Right lobe of liver (tissue), 6 donors: ENCODE data around the gene NLRP9. TPM values are rescaled to one million over a fixed set of nuclear protein-coding genes. Genes with fewer than 3 reads are reported as not detected.

Source experiments
- ATAC-seq, 4 donors: fragments of 200-7000 bp; cut with Tn5 transposase; one replicate each; pipeline ENCODE4 v1.9.1; 2020; ENCODE audit warnings: mild to moderate bottlenecking in 4 of 4, moderate library complexity in 4 of 4
- DNase-seq, 3 donors: peaks; one replicate each; pipeline ENCODE4 v3.0.0-alpha.2; 2020
- H3K27ac ChIP-seq, 3 donors: fragments of 200-600 bp; one replicate each; pipeline ENCODE4 v1.8.0; 2022
- H3K27me3 ChIP-seq, 2 donors: fragments of 200-600 bp; one replicate each; pipeline ENCODE4 v1.8.0; 2022
- H3K36me3 ChIP-seq, 4 donors: fragments of 200-600 bp; sonication (generic) in 1 of 4; one replicate each; pipeline versions ENCODE4 v1.5.1 to v1.8.0; 2017 to 2022; ENCODE audit warnings: control low read depth in 1 of 4
- H3K4me1 ChIP-seq, 4 donors: fragments of 200-600 bp; sonication (generic) in 1 of 4; one replicate each; pipeline versions ENCODE4 v1.5.1 to v1.8.0; 2017 to 2022; ENCODE audit warnings: control low read depth in 1 of 4
- H3K4me3 ChIP-seq, 3 donors: fragments of 200-600 bp; one replicate each; pipeline ENCODE4 v1.8.0; 2022
- H3K9me3 ChIP-seq, 4 donors: fragments of 200-600 bp; sonication (generic) in 1 of 4; one replicate each; pipeline versions ENCODE4 v1.5.1 to v1.8.0; 2017 to 2022; ENCODE audit warnings: control low read depth in 1 of 4
- POLR2A ChIP-seq: fragments of 450-650 bp; IDR thresholded peaks from one replicate; pipeline ENCODE4 v1.6.1; 2017; ENCODE audit warnings: antibody characterized with exemption, mild to moderate bottlenecking
- WGBS: methylation state at CpG from one replicate; pipeline ENCODE4 v1.1.6; 2018; ENCODE audit warnings: low coverage, low lambda C conversion rate; ENCODE audit not compliant: insufficient coverage; ENCODE audit errors: missing lambda C conversion rate; 5-methylcytosine and 5-hydroxymethylcytosine counted together
- intact Hi-C, 2 donors: fragments of 100-400 bp; cut with DNase I; formaldehyde crosslinking; loops; one replicate each; pipeline versions ENCODE4 v1.11.2 to v1.14.1; 2022
- total RNA-seq, 6 experiments: library from RNA; depleted of rRNA in 2 of 6; stranded (reverse); fragments of >200 nt in 2 of 6; fragmentation: NEBNext Ultra II Directional in 3 of 6; extraction: Animal tissue kit (Norgen Biotek cat#: 25700) in 3 of 6; gene quantifications; one replicate each; pipeline versions ENCODE4 v1.1.0 to v1.2.4, GENCODE V29; 2016 to 2023
- TF ChIP-seq, protein P1 (sequence below), 4 donors: fragments of 200-600 bp in 3 of 4; fragments of 450-650 bp in 1 of 4; IDR thresholded peaks; one replicate each; pipeline versions ENCODE4 v1.5.1 to v1.8.0; 2016 to 2022; ENCODE audit warnings: antibody characterized with exemption in 4 of 4, mild to moderate bottlenecking in 2 of 4
- donor health status: DM: no; HTN: yes; CAD: no.
- donor health status: DM: no; HTN: no; CAD: no.
- donor health status: DM: no; HTN: no; CAD: no.
- donor health status: DM: no; HTN: yes; CAD: no.
- donor health status: DM: no; HTN: yes; CAD: no.

Gene NLRP9
- total RNA-seq, 6 experiments from 2014 or later = not detected

DNA sequence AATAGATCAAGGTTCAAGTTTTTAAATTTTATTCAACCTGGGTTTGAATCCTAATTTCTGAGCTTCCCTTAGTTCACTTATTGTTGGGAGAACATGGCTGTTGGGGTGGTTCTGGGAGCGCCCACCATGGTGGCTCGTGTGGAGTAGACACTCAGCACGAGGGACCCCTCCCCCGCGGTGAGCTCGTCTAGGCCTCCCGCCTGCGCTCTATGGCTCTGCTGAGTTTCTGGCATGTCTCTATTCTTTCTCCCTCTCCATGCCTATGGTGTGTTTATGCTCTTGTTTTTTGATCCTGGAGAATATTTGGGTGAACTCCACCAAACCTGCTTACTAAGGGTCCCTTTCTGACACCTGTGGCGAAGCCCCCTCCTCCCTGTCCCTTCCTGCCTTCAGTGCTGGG lies 64.7 kb downstream of the NLRP9 start:
- Histone ChIP-seq H3K27me3 (no peaks in the 10 kb centered on the region), H3K9me3 (no peaks in the 10 kb centered on the region), H3K36me3 (peaks cover 10 to 35% (median 17%) of the 10 kb centered on the region in 4 donors), H3K4me3 (no peak overlapping the region), H3K27ac (no peak overlapping the region), H3K4me1 (peaks cover 0 to 32% (median 22%) of the 10 kb centered on the region in 4 donors)
- DNase-seq (no peak), ATAC-seq (no peak)
- WGBS = 0% methylated on average over 1 of the region's 9 CpGs
- TF ChIP-seq POLR2A = no peak
- TF ChIP-seq, protein P1, sequence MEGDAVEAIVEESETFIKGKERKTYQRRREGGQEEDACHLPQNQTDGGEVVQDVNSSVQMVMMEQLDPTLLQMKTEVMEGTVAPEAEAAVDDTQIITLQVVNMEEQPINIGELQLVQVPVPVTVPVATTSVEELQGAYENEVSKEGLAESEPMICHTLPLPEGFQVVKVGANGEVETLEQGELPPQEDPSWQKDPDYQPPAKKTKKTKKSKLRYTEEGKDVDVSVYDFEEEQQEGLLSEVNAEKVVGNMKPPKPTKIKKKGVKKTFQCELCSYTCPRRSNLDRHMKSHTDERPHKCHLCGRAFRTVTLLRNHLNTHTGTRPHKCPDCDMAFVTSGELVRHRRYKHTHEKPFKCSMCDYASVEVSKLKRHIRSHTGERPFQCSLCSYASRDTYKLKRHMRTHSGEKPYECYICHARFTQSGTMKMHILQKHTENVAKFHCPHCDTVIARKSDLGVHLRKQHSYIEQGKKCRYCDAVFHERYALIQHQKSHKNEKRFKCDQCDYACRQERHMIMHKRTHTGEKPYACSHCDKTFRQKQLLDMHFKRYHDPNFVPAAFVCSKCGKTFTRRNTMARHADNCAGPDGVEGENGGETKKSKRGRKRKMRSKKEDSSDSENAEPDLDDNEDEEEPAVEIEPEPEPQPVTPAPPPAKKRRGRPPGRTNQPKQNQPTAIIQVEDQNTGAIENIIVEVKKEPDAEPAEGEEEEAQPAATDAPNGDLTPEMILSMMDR (IDR thresholded peaks at IDR 0.05) = no peak
- intact Hi-C loops = no loop called here

- Histone ChIP-seq H3K9me3 (no peaks in the 10 kb centered on the region), H3K27ac (no peak overlapping the region), H3K4me1 (peaks cover 0 to 22% (median 13%) of the 10 kb centered on the region in 4 donors), H3K27me3 (no peaks in the 10 kb centered on the region), H3K4me3 (no peak overlapping the region), H3K36me3 (peaks cover 10 to 43% (median 17%) of the 10 kb centered on the region in 4 donors)
- no peak for DNase-seq
- ATAC-seq = no peak
- TF ChIP-seq, protein P1 (IDR thresholded peaks at IDR 0.05) = no peak
- TF ChIP-seq POLR2A = no peak
- 87% methylated on average over 5 of the region's 5 CpGs for WGBS
- intact Hi-C loops = no loop called here
Observed at GRCh38 chr19:55672418-55672817, 65.8 kb downstream of the NLRP9 start.

DNA sequence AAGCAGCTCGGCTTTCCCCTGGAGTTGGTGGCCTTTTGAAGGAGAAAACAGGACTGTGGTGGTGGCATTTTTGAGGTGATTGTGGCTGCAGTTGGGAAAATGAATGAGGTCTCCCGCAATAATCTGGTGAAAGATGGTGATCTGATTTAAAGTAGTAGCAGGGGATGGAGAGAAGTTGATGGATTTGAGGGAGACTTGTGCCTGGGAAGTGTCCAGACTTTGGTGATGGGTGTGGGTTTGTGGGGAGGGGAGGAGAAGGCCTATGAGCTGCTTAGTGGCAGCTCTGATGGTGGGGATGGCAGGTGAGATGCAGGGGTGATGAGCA lies 67.2 kb downstream of the NLRP9 start:
- H3K4me3 ChIP-seq = no peak overlapping the region
- intact Hi-C loops = no loop called here
- DNase-seq (no peak), ATAC-seq (no peak)
- no peaks in the 10 kb centered on the region for H3K27me3 ChIP-seq
- WGBS = 71% methylated on average over 2 of the region's 2 CpGs
- H3K9me3 ChIP-seq = no peaks in the 10 kb centered on the region
- peaks cover 10 to 57% (median 22%) of the 10 kb centered on the region in 4 donors for H3K36me3 ChIP-seq
- TF ChIP-seq, protein P1 (IDR thresholded peaks at IDR 0.05) = no peak
- no peak for TF ChIP-seq POLR2A
- peaks cover 0 to 8% (median 3%) of the 10 kb centered on the region in 4 donors for H3K4me1 ChIP-seq
- no peak overlapping the region for H3K27ac ChIP-seq

DNA sequence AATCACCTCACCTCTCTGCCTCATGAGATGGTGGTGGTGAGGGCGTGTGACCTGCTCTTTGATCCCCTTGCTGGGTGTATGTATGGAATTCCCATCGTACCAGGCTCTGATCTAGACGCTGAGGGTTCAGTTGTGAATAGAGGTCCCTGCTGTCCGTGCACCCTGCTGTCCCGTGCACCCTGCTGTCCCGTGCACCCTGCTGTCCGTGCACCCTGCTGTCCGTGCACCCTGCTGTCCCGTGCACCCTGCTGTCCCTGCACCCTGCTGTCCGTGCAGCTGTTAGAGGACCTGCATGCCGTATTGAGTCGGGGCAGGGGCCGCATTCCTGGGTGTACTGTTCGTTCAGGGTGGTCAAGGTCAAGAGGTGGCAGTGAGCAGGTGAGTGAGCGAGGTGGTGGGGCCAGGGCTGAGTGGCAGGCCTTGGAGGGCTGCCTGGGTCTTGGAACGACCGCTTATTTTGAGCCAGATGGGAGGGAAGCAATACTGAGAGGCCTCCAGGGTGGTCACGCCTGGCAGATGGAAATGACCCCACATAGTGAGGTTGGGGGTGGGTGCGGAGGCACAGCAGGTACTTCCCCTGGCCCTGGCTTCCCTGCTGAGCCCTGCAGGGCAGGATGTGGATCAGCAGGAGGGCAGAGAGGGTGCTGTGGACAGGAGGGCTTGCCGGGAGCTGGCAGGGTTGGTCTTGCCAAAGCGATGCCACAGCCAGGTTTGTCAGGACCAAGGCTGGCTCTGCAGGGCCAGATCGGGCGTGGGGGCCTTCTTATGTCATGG lies 67.7 kb downstream of the NLRP9 start:
- H3K4me1 ChIP-seq = peaks cover 0 to 6% (median 2%) of the 10 kb centered on the region in 4 donors
- TF ChIP-seq, protein P1 (IDR thresholded peaks at IDR 0.05) = no peak
- no peak for TF ChIP-seq POLR2A
- WGBS = 69% methylated on average over 11 of the region's 23 CpGs
- peaks cover 10 to 62% (median 25%) of the 10 kb centered on the region in 4 donors for H3K36me3 ChIP-seq
- no peak overlapping the region for H3K4me3 ChIP-seq
- no peaks in the 10 kb centered on the region for H3K9me3 ChIP-seq
- no peaks in the 10 kb centered on the region for H3K27me3 ChIP-seq
- no peak overlapping the region for H3K27ac ChIP-seq
- ATAC-seq (no peak), DNase-seq (peak; percentile 64 to 81 (median 73))
- intact Hi-C loops = no loop called here
